B cell (primary cell): ENCODE results near the gene NIT2. TPM values are rescaled to one million over a fixed set of nuclear protein-coding genes. Genes with fewer than 3 reads are reported as not detected.

ENCODE experiments used
- ATAC-seq: fragments of 200-7000 bp; cut with Tn5 transposase; one replicate; pipeline ENCODE4 v1.10.0; 2021; ENCODE audit warnings: low read depth, mild to moderate bottlenecking, moderate number of reproducible peaks, moderate library complexity
- CTCF ChIA-PET: fragments of 350-600 bp; sonication (Branson Sonifier 250); formaldehyde crosslinking; loops from one replicate; lab custom pipeline; 2021; ENCODE audit warnings: antibody characterized with exemption, inconsistent platforms; lab: Charles Lee
- POLR2A ChIA-PET: fragments of 350-600 bp; sonication (Branson Sonifier 250); formaldehyde crosslinking; loops from one replicate; lab custom pipeline; 2021; ENCODE audit warnings: antibody characterized with exemption; lab: Charles Lee
- DNase-seq: peaks from one replicate; pipeline ENCODE4 v3.0.0; 2013
- H2AFZ ChIP-seq: 2 replicates; pipeline ENCODE4 v1.6.1; 2012; ENCODE audit warnings: mild to moderate bottlenecking, low read depth, low read length; ENCODE audit not compliant: insufficient read depth, poor library complexity, severe bottlenecking
- H3K27ac ChIP-seq, 2 donors: 1 replicate in 1 of 2; 2 replicates in 1 of 2; pipeline ENCODE4 v1.5.1; 2012 to 2013; ENCODE audit warnings: low read length in 2 of 2, mild to moderate bottlenecking in 2 of 2, moderate library complexity in 1 of 2
- H3K27me3 ChIP-seq, 4 experiments: fragments of 200-600 bp in 1 of 4; sonication (generic) in 1 of 4; replicated peaks in 1 of 4; 1 replicate in 2 of 4; 2 replicates in 2 of 4; pipeline versions ENCODE4 v1.6.1 to v1.7.0; 2013 to 2016; ENCODE audit warnings: low read length in 3 of 4, mild to moderate bottlenecking in 2 of 4, mixed read lengths in 1 of 4, moderate library complexity in 1 of 4; ENCODE audit not compliant: insufficient read depth in 4 of 4, control insufficient read depth in 3 of 4; ENCODE audit errors: control extremely low read depth in 1 of 4
- H3K36me3 ChIP-seq, 2 experiments: replicated peaks in 1 of 2; 1 replicate in 1 of 2; 2 replicates in 1 of 2; pipeline versions ENCODE4 v1.6.1 to v1.7.1; 2013; ENCODE audit warnings: low read length in 1 of 2; ENCODE audit not compliant: insufficient read depth in 2 of 2, control insufficient read depth in 1 of 2; ENCODE audit errors: control extremely low read depth in 1 of 2, extremely low read depth in 1 of 2
- H3K4me1 ChIP-seq, 2 donors: fragments of 200-600 bp in 1 of 2; sonication (generic) in 1 of 2; 1 replicate in 1 of 2; 2 replicates in 1 of 2; pipeline versions ENCODE4 v1.5.1 to v1.6.1; 2013 to 2017; ENCODE audit warnings: low read length in 2 of 2; ENCODE audit not compliant: control insufficient read depth in 2 of 2, insufficient read depth in 2 of 2
- H3K4me2 ChIP-seq: replicated peaks from 2 replicates; pipeline ENCODE3; 2012; ENCODE audit warnings: mild to moderate bottlenecking, low read depth, low read length; ENCODE audit not compliant: poor library complexity, severe bottlenecking
- H3K4me3 ChIP-seq, 5 experiments: fragments of 200-600 bp in 1 of 5; sonication (generic) in 1 of 5; 1 replicate in 3 of 5; 2 replicates in 2 of 5; pipeline versions ENCODE4 v1.5.1 to v1.7.0; 2011 to 2016; ENCODE audit warnings: low read length in 4 of 5, mild to moderate bottlenecking in 4 of 5, low read depth in 2 of 5, control low read depth in 1 of 5, moderate library complexity in 1 of 5; ENCODE audit not compliant: insufficient read depth in 1 of 5; ENCODE audit errors: control extremely low read depth in 1 of 5, extremely low read depth in 1 of 5
- H3K79me2 ChIP-seq: fragments of 200-600 bp; sonication (generic); one replicate; pipeline ENCODE4 v1.6.0; 2016; ENCODE audit warnings: low read length; ENCODE audit not compliant: control insufficient read depth, insufficient read depth
- H3K9ac ChIP-seq: fragments of 200-600 bp; sonication (generic); 2 replicates; pipeline ENCODE4 v1.6.1; 2017; ENCODE audit warnings: mild to moderate bottlenecking, low read length, moderate library complexity
- H3K9me3 ChIP-seq, 3 donors: one replicate each; pipeline versions ENCODE4 v1.6.1 to v1.7.1; 2013; ENCODE audit warnings: low read length in 2 of 3; ENCODE audit not compliant: control insufficient read depth in 2 of 3, insufficient read depth in 1 of 3; ENCODE audit errors: control extremely low read depth in 1 of 3
- H4K20me1 ChIP-seq: 2 replicates; pipeline ENCODE4 v1.6.0; 2012; ENCODE audit warnings: mild to moderate bottlenecking, low read length; ENCODE audit not compliant: insufficient read depth, control insufficient read depth, poor library complexity, severe bottlenecking
- H3K27ac Mint-ChIP-seq: one replicate; pipeline ENCODE4 v1.8.0; 2021; ENCODE audit warnings: mixed read lengths
- H3K27me3 Mint-ChIP-seq: one replicate; pipeline ENCODE4 v1.8.0; 2021; ENCODE audit warnings: mixed read lengths
- H3K4me1 Mint-ChIP-seq: one replicate; pipeline ENCODE4 v1.8.0; 2021; ENCODE audit warnings: mixed read lengths
- H3K4me3 Mint-ChIP-seq: one replicate; pipeline ENCODE4 v1.8.0; 2021; ENCODE audit warnings: mixed read lengths
- H3K9me3 Mint-ChIP-seq: one replicate; pipeline ENCODE4 v1.8.0; 2022; ENCODE audit warnings: mixed read lengths; ENCODE audit not compliant: insufficient read depth
- EZH2 ChIP-seq: IDR thresholded peaks from 2 replicates; pipeline ENCODE4 v1.6.1; 2012; ENCODE audit warnings: borderline replicate concordance, low read depth, mild to moderate bottlenecking, moderate library complexity, low read length; ENCODE audit not compliant: insufficient read depth, poor library complexity, severe bottlenecking
- WGBS: methylation state at CpG from one replicate; pipeline ENCODE4 v1.1.5; 2013; ENCODE audit warnings: missing lambda C conversion rate; ENCODE audit not compliant: insufficient coverage; 5-methylcytosine and 5-hydroxymethylcytosine counted together
- intact Hi-C: fragments of 100-400 bp; cut with micrococcal nuclease; formaldehyde crosslinking; loops from one replicate; pipeline ENCODE4 v1.10.0; 2022
- polyA plus RNA-seq: library from polyadenylated mRNA; depleted of rRNA; stranded (reverse); fragments of >200 nt; gene quantifications from 2 replicates; pipeline ENCODE4 v1.2.3, GENCODE V29; 2012
- total RNA-seq, 2 donors: library from RNA; stranded (reverse); fragments of 120-200 nt in 1 of 2; gene quantifications; 1 replicate in 1 of 2; 2 replicates in 1 of 2; pipeline versions ENCODE4 v1.2.3 to v1.2.4, GENCODE V29; 2013 to 2022
- TF ChIP-seq, protein P1 (sequence below): fragments of 200-600 bp; IDR thresholded peaks from one replicate; pipeline ENCODE4 v1.8.0; 2022; ENCODE audit warnings: antibody characterized with exemption, mild to moderate bottlenecking

Gene NIT2
- total and polyA plus RNA-seq, 2 donors (not counting 1 experiment from before 2014, with no cell fraction given): 32.4 to 36.5 TPM

DNA sequence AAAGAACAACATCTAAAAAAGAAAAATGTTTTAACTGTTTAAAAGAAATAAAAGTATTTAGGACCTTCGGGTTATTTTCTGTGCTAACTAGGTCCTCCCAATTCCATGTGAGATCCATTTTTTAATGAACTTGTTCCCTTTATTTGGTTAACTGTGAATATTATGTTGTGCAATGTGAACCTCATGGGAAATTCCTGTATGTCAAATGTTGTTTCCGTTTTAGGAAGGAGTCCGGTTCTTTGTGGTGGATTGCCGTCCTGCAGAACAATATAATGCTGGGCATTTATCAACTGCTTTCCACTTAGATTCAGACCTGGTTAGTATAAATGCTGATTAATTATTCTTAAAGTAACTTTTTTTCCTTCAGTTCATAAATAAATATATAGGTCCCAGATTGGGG lies 35.5 kb upstream of the NIT2 start:
- DNase-seq: no peak
- no peak overlapping the region for H3K27ac Mint-ChIP-seq
- Histone ChIP-seq H3K4me1 (no peaks in the 10 kb centered on the region), H3K36me3 (peaks cover 17 to 34% of the 10 kb centered on the region in 2 experiments), H2AFZ (no peak overlapping the region), H3K9ac (no peak overlapping the region), H3K4me3 (no peak overlapping the region), H3K9me3 (no peaks in the 10 kb centered on the region), H3K4me2 (no peak overlapping the region), H3K27me3 (no peaks in the 10 kb centered on the region), H4K20me1 (no peaks in the 10 kb centered on the region), H3K27ac (no peak overlapping the region), H3K79me2 (no peaks in the 10 kb centered on the region)
- H3K4me1 Mint-ChIP-seq: no peaks in the 10 kb centered on the region
- no peaks in the 10 kb centered on the region for H3K27me3 Mint-ChIP-seq
- no peak for ATAC-seq
- no peaks in the 10 kb centered on the region for H3K9me3 Mint-ChIP-seq
- intact Hi-C loops: no loop called here
- TF ChIP-seq, protein P1, sequence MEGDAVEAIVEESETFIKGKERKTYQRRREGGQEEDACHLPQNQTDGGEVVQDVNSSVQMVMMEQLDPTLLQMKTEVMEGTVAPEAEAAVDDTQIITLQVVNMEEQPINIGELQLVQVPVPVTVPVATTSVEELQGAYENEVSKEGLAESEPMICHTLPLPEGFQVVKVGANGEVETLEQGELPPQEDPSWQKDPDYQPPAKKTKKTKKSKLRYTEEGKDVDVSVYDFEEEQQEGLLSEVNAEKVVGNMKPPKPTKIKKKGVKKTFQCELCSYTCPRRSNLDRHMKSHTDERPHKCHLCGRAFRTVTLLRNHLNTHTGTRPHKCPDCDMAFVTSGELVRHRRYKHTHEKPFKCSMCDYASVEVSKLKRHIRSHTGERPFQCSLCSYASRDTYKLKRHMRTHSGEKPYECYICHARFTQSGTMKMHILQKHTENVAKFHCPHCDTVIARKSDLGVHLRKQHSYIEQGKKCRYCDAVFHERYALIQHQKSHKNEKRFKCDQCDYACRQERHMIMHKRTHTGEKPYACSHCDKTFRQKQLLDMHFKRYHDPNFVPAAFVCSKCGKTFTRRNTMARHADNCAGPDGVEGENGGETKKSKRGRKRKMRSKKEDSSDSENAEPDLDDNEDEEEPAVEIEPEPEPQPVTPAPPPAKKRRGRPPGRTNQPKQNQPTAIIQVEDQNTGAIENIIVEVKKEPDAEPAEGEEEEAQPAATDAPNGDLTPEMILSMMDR: no peak
- no peak for TF ChIP-seq EZH2
- no CpG with 5 or more reads among the region's 4 CpGs for WGBS
- ChIA-PET POLR2A (no interaction called here), CTCF (no interaction called here)
- no peak overlapping the region for H3K4me3 Mint-ChIP-seq

DNA sequence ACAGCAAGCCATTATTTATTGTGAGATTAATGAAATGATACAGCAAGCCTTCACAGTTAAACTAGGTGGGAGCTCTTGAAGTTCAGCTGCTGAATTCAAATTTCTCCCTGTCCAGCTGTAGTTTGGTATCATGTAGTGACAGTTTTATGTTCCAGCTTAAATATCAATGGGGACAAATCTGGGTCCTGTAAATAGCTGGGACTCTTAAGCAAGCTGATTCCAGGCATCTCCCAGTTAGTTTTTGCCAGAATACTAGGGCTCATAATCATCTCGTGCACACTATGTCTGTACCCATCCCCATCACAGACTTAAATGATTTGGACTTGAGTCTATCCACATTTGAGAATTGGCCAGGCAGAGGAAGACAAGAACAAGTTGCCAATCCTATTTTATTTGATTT lies 27.9 kb upstream of the NIT2 start:
- H3K4me3 Mint-ChIP-seq: no peak overlapping the region
- Histone ChIP-seq H3K36me3 (peaks cover 6 to 33% of the 10 kb centered on the region in 2 experiments), H3K27me3 (no peaks in the 10 kb centered on the region), H3K27ac (no peak overlapping the region), H4K20me1 (no peaks in the 10 kb centered on the region), H2AFZ (no peak overlapping the region), H3K4me2 (no peak overlapping the region), H3K9me3 (no peaks in the 10 kb centered on the region), H3K4me1 (no peaks in the 10 kb centered on the region), H3K9ac (no peak overlapping the region), H3K79me2 (no peaks in the 10 kb centered on the region), H3K4me3 (no peak overlapping the region)
- no CpG with 5 or more reads among the region's 1 CpG for WGBS
- ChIA-PET POLR2A (no interaction called here), CTCF (interaction anchor here (1.9 kb wide), 1 partner anchor 10 kb away, joined by 5 read pairs; no protein-coding TSS in a partner anchor)
- DNase-seq (no peak), ATAC-seq (no peak)
- no peak overlapping the region for H3K27ac Mint-ChIP-seq
- H3K4me1 Mint-ChIP-seq: no peaks in the 10 kb centered on the region
- no peaks in the 10 kb centered on the region for H3K9me3 Mint-ChIP-seq
- H3K27me3 Mint-ChIP-seq: no peaks in the 10 kb centered on the region
- TF ChIP-seq, protein P1: no peak
- no peak for TF ChIP-seq EZH2
- intact Hi-C loops: no loop called here
